A549 treated with CORT108297 at 1 μM for 4 hours (cell line): ENCODE data around the gene SUMF1. TPM values are rescaled to one million over a fixed set of nuclear protein-coding genes. Genes with fewer than 3 reads are reported as not detected.

ENCODE experiments used
- total RNA-seq: library from RNA; stranded (reverse); fragments of 200-300 nt; extraction: Qiagen RNA extraction; gene quantifications from 5 replicates; pipeline ENCODE4 v1.2.3, GENCODE V29; 2022

SUMF1 gene
- 19.6 to 23.3 TPM (median 21.2 TPM) in 5 replicates for total RNA-seq

GRCh38 chr3:4466741-4467521 is at the start of gene SUMF1:
Gene SUMF1, minus strand, starts transcription at chr3:4467269. Its CDS starts 24 bp downstream, at chr3:4467245.

DNA sequence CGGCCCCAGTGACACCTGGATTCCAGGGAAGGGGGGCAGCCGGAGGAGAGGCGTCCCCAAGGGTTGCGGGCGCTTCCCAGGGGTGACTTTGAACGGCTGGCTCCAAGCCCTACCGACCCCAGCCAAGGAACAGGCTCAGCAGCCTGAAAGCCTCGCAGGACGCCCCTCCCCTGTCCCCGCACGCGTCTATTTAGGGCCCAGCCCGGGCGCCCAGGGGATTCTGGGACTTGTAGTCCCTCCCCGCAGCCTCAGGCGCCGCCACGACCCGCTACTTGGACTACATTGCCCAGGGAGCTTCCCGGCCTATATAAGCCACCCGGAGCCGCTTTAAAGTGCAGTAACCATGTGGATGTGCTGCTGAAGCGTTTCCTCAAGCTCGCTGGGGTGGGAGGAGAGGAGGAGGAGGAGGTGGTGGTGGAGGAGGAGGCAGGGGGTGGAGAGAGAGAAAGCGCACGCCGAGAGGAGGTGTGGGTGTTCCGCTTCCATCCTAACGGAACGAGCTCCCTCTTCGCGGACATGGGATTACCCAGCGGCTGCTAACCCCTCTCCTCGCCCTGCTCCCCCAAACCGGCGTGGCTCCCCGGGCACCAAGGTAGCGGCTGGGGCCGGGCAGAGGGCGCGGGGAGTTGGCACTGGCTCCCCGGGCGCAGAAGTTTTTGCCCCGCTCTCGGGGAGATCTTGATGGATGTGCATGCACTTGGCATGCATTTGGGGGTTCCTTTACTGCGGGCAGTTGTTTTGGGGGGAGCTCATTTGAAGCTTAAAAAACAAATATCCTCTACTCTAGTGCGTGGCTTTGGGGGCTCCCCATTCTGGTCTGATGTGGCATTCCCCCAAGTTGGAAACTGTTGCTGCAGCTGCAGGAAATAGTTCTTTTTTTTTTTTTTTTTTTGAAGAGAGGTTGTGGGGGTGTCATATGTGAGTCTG is 26.2 kb upstream of the SUMF1 start, which contains the start of gene ITPR1:
TSS of gene ITPR1 (plus strand) at position 335 of the 927 bp plus-strand sequence. CDS start 23,144 bp downstream, outside the sequence.

Other genes starting within 250 kb of the SUMF1 start
- gene SETMAR, start 163.9 kb downstream of the SUMF1 start, total RNA-seq = 7.9 to 9.0 TPM (median 8.6 TPM) in 5 replicates
- 4.9 to 6.4 TPM (median 5.6 TPM) in 5 replicates for gene ITPR1, start 26.1 kb upstream of the SUMF1 start, total RNA-seq